ENCODE results near the gene RAB31. TPM values are rescaled to one million over a fixed set of nuclear protein-coding genes. Genes with fewer than 3 reads are reported as not detected.

The RAB31 gene
- total RNA-seq, 6 donors from 2014 or later = 40.3 to 128 (median 95.8) TPM

GRCh38 chr18:9712611-9713010, 4.5 kb downstream of the RAB31 start:
- 43 to 45% methylated on average over 3 of the region's 3 CpGs for WGBS, 2 donors
- peaks cover 14 to 42% (median 28%) of the 10 kb centered on the region in 4 donors for H3K4me1 ChIP-seq
- no peaks in the 10 kb centered on the region for H3K36me3 ChIP-seq
- H3K4me3 ChIP-seq = no peak overlapping the region
- ATAC-seq (ENCODE audit: low FRiP score in 2 of 2) (no peak), DNase-seq (no peak)
- no peaks in the 10 kb centered on the region for H3K9me3 ChIP-seq
- H3K27me3 ChIP-seq = no peaks in the 10 kb centered on the region
- peak overlapping the region; percentile 18 to 95 (median 64) for H3K27ac ChIP-seq
- TF ChIP-seq POLR2A (IDR thresholded peaks at IDR 0.05) (no peak), POLR2AphosphoS5 (IDR thresholded peaks at IDR 0.05) (no peak), CTCF (IDR thresholded peaks at IDR 0.05) (no peak), EP300 (IDR thresholded peaks at IDR 0.05) (no peak)

- H3K27me3 ChIP-seq = no peaks in the 10 kb centered on the region
- H3K4me3 ChIP-seq = no peak overlapping the region
- 93 to 97% methylated on average over 9 to 10 of the region's 10 CpGs for WGBS, 2 donors
- ATAC-seq (ENCODE audit: low FRiP score in 2 of 2) (no peak), DNase-seq (no peak)
- H3K36me3 ChIP-seq = no peaks in the 10 kb centered on the region
- H3K27ac ChIP-seq = no peak overlapping the region
- TF ChIP-seq EP300 (IDR thresholded peaks at IDR 0.05) = no peak
- no peak for TF ChIP-seq POLR2AphosphoS5 (IDR thresholded peaks at IDR 0.05)
- TF ChIP-seq CTCF (IDR thresholded peaks at IDR 0.05) = no peak
- no peak for TF ChIP-seq POLR2A (IDR thresholded peaks at IDR 0.05)
- no peaks in the 10 kb centered on the region for H3K9me3 ChIP-seq
- peaks cover 14 to 38% (median 28%) of the 10 kb centered on the region in 4 donors for H3K4me1 ChIP-seq
These were observed 6.4 kb downstream of the RAB31 start for GRCh38 chr18:9714266-9715087.

- Histone ChIP-seq H3K27ac (no peak overlapping the region), H3K4me1 (peaks cover 14 to 38% (median 25%) of the 10 kb centered on the region in 4 donors), H3K36me3 (no peaks in the 10 kb centered on the region), H3K9me3 (no peaks in the 10 kb centered on the region), H3K27me3 (no peaks in the 10 kb centered on the region), H3K4me3 (no peak overlapping the region)
- TF ChIP-seq CTCF (IDR thresholded peaks at IDR 0.05) (no peak), POLR2A (IDR thresholded peaks at IDR 0.05) (no peak), POLR2AphosphoS5 (IDR thresholded peaks at IDR 0.05) (no peak), EP300 (IDR thresholded peaks at IDR 0.05) (no peak)
- ATAC-seq (ENCODE audit: low FRiP score in 2 of 2) = no peak
- DNase-seq = no peak
- WGBS, 2 donors = 93 to 96% methylated on average over 3 of the region's 3 CpGs
These were observed 6.9 kb downstream of the RAB31 start for GRCh38 chr18:9715088-9715343.

- no peak for ATAC-seq (ENCODE audit: low FRiP score in 2 of 2)
- WGBS, 2 donors = 71 to 75% methylated on average over 10 of the region's 10 CpGs
- peaks cover 13 to 32% (median 17%) of the 10 kb centered on the region in 4 donors for H3K4me1 ChIP-seq
These were observed 8.1 kb downstream of the RAB31 start for GRCh38 chr18:9715978-9716774.

More at GRCh38 chr18:9715978-9716774, 8.1 kb downstream of the RAB31 start:
- Histone ChIP-seq H3K27ac (peak overlapping the region in 2 of 4 donors; percentile 40 to 42), H3K9me3 (no peaks in the 10 kb centered on the region), H3K4me3 (no peak overlapping the region), H3K27me3 (no peaks in the 10 kb centered on the region), H3K36me3 (no peaks in the 10 kb centered on the region)
- DNase-seq = no peak
- TF ChIP-seq CTCF (IDR thresholded peaks at IDR 0.05) (no peak), POLR2AphosphoS5 (IDR thresholded peaks at IDR 0.05) (no peak), EP300 (IDR thresholded peaks at IDR 0.05) (no peak), POLR2A (IDR thresholded peaks at IDR 0.05) (no peak)

All from upper lobe of left lung (tissue), 6 donors.